ENCODE results near the gene NPM1.
A peak's percentile ranks its signal among the peaks of the same experiment; 100 is the strongest.
"Not testable (repeated sequence)": the region's sequence is repeated elsewhere in the genome, so short reads cannot be mapped to it uniquely, and the experiment has no call there.

Gene NPM1

GRCh38 chr5:171413993-171414392 is 26.3 kb downstream of the NPM1 start:
- DNase-seq: not testable (repeated sequence)

GRCh38 chr5:171415115-171415730 is 27.6 kb downstream of the NPM1 start:
- no peak for DNase-seq

DNA sequence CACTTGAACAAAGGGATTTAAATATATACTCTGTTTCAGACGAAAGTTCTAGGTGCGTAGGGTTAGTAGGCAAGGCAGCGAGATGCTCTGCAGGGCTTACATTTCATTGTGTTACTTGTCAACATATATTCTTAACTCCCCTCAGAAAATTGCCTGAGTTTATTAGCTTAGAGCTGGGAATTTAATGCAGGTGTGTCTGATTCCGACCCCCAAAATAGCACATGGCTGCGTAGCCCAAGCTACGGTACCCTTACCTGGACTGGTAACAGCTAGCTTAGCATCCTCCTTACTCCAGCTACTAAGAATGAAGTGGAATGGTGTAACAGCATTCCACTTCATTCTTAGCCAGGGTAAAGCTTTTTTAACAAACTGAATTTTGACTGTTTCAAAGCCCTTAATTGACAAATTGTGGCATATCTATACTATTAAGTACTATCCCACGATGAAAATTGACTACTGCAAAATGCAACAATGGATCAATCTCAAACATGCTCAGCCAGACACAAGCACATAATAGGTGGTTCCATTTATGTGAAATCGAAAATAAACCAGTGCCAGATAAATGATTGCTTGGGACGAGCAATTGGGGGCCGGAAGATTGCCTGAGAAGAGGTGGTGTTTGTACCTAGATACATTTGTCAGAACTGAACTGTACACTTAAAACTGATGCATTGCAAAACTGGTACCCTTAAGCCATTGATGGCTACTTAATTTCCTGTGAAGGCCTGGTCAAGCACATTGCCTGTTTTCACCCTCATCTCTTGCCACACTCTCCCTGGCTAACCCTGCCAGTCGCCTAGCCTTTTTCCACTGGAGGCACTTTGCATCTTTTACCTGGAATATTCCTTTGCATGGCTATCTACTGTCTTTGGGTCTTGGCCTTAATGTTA is 28.8 kb downstream of the NPM1 start:
- DNase-seq: no peak

DNA sequence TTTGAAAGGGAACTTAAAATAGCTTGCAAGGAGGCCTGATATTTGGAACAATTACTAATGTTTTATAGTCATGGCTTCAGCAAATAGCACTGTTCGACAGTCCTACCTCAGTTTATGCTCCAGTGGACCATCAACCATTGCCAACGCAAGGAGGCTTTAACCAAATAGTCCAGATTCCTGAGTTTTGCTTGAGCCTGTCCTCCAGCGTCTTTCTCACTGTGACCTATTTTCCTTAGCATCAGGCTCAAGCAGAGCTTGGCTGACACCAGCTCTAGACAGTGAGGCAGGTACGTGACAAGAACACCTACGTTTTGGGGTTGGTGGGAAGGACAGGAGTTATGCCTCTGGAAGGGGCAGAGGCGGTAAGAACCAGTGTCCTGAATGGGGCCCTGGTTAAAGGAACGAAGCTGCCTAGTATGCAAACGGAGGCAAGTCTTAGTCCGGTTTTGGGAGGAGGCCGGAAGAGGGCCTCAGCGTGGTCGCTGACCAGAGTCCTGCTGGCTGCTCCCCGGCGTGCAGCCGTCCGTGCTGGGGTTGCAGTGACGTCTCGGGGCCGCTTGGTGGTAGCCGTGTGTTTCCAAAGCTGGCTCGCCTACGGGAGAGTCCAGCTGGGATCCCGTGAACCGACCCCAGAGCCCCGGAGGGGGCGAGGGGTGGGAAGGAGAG is 30.8 kb downstream of the NPM1 start:
- peak; percentile 50 for DNase-seq

DNA sequence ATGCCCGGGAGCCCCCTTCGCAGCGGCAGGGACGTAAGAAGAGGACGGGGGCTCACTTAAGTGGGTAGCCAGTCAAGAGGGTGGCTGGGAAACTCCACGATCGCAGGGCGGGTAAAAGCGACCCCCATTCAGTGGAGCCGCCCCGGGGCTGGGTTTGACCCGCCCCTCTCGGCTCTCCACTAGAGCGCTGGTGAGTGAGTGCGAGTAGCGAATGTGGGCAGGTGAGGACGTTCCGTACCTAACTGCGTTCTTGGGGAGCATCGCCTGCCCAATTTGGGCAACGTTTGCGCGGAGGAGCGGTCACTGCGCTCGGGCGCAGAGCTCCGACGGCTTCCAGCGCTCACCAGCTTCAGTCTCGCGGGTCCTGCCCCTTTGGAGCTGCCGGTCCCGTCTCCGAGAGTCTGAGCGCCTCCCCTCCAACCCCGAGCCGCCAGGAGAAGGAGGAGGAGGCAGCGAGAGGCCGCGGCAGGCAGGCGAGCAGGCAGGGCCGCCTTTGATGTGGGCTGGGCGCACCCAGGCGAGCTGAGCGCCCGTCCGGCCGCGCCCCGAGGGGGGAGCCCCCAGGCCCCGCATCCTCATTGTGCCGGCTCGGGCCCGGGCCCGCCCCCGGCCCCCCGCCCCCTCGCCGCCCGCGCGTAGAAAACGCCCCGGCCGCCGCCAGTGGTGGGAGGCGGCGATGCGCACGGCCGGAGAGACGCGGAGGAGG is 31.5 kb downstream of the NPM1 start, which contains the start of gene FGF18:
TSS of gene FGF18 (plus strand) at position 666 of the 706 bp plus-strand sequence. CDS start 553 bp downstream, outside the sequence.
- DNase-seq: no peak

DNA sequence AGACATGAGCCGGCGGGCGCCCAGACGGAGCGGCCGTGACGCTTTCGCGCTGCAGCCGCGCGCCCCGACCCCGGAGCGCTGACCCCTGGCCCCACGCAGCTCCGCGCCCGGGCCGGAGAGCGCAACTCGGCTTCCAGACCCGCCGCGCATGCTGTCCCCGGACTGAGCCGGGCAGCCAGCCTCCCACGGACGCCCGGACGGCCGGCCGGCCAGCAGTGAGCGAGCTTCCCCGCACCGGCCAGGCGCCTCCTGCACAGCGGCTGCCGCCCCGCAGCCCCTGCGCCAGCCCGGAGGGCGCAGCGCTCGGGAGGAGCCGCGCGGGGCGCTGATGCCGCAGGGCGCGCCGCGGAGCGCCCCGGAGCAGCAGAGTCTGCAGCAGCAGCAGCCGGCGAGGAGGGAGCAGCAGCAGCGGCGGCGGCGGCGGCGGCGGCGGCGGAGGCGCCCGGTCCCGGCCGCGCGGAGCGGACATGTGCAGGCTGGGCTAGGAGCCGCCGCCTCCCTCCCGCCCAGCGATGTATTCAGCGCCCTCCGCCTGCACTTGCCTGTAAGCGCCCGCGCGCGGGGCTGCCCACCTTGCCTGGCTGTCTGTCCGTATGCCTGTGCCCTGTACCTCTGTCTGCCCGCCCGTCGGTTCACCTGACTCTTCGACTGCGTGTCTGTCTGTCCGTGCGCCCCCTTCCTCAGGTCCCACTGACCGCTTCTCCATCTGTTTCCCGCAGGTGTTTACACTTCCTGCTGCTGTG is 32.2 kb downstream of the NPM1 start:
- DNase-seq: no peak

GRCh38 chr5:171420431-171421241 is 33.0 kb downstream of the NPM1 start:
- DNase-seq: no peak

DNA sequence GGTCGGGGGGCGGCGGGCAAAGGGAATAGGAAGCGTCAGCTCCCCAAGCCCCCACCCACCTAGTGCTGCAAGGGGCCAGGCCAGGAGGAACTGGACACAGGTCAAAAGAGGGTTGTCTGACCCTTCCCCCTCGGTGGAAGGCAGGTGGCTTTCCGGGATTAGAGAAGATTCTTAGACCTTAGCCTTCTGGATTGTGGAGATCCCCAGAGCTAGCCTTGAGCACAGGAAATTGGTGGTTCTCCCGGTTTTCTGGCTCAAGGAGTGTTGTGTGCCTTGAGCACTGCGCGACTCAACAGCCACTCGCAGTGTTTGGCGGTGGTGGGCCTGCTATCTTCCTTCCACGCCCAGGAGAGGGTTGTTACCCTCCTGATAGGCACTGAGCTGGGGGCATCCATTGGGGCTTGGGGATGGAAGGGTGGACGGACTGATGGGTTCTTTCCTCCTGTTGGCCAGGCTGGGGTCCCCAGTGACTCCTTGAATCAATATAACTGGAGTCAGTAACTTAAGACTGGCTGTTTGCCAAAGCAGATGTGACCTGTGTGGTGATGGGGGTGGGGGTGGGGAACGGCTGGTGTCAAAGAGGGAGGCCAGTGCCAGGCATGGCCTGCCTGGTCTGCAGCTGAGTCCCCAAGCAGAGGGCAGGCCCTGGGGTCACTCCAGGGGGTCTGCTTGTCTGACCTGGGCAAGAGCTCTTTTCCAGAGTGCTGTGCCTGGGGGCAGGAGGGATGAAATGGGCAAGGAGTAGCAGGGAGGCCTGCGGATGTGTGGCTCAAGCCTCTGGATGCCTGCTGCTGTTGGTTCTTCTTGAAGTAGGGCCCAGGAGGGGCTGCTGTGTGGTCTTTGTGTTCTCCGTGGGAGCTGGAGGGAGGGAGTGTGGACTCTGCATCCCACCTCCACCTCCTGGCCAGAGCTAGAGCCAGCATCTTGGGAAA is 33.9 kb downstream of the NPM1 start:
- DNase-seq: no peak

GRCh38 chr5:171422495-171422894 is 34.8 kb downstream of the NPM1 start:
- DNase-seq: no peak

DNA sequence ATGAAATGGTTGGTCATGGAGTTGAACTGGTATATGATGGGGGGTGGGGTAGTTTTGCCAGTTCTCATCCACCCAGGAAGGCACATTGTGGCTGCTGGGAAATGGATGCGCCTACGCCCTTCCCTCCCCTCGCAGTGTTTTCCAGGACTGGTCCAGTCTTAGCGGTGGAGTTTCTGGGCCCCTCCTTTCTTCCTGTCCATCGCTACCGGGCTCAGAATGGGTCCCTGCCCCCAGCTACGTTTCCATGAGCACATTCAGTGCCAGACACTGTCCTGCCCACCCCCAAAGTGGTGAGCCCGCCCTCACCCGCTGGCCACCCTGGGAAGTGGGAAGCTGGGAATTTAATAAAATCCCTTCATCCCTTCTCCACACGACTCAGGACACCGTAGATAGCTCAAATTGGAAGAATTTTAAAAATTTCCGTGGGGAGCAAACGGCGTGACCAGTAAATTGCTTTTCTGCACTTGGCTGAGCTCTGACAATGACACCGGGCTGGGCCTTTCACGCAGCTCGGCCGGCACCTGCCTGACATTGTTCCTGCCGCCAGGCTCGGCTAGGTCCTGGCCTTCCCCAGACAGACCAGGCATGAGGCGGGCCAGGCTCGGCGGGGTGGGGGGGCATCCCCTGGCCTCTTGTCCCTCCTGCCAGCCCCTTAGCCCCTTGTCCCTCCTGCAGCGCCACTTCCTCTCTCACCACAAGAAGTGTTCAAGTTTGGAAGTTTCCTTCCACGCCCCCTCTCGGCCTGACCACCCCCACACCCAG is 35.4 kb downstream of the NPM1 start:
- no peak for DNase-seq

GRCh38 chr5:171424726-171425125 is 37.1 kb downstream of the NPM1 start:
- DNase-seq: no peak

- no peak for DNase-seq
Observed at GRCh38 chr5:171425596-171426244, 38.1 kb downstream of the NPM1 start.

DNA sequence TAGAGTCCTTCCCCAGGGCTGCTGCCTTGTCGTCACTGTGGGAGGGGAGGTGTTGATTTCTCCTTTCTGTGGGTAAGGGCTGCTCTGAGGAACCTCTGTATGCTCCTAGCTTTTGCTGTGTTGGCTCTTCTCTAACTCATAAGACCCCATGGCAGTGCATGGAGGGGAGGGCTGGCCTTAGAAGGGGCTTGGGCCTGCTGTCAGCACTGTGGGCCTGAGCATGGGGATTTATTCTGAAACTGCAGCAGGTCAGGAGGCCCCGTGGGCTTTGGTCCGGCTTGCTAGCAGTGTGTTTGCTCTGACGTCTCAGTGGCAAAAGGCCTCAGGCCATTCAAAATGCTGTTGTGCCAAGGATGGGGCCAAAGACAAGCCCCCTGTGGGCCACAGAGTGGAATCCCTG is 38.6 kb downstream of the NPM1 start:
- no peak for DNase-seq

DNA sequence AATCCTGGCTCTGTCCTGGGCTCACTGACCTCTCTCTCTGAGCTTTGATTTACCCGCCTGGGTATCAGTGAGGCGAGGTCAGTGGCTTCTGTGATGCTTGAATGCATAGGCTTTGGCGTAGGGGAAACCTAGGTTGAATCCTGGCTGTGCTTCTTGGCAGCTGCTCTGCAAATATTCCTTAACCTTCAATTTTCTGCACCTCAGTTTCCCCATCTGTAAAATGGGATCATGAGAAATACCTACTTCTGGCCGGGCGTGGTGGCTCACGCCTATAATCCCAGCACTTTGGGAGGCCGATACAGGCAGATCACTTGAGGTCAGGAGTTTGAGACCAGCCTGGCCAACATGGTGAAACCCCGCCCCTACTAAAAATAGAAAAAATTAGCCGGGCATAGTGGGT is 39.0 kb downstream of the NPM1 start:
- DNase-seq: no peak

DNA sequence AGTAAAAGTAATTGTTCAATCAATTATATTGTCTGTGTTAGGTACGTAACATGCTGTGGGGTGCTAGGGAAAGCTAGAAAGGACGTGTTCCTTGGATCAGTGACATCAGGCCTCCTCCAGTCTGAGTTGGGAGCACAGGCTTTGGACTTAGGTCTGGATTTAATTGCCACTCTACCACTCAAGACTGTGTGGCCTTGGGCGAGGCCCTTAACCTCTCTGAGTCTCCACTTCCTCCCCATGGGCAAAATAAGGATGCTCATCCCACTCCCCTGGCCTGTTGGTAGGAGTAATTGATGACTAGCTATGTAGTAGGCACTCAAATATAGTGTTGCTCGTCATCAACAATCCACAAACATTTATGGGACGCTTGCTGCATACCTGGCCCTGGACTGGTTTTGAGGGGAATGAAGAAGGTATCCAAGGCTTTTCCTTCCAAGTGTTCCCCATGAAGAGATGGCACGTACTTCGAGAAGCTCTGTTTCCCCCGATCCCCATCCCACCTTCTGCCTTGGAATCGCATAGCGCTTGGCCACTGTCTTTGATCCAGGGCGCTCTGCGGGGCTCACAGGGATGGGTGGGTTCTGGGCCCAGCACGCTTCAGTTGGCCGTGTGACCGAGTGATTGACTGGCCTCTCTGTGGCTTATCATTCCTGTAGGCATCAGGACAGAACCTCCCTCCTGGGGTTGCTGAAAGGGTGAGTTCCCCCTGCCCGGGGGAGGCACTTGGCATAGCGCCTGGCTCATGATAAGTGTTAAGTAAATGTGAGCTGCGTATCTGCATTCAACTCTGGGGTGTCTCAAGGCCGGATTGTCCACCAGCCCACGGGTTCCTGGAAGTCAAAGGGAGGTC is 39.9 kb downstream of the NPM1 start:
- DNase-seq: no peak

DNA sequence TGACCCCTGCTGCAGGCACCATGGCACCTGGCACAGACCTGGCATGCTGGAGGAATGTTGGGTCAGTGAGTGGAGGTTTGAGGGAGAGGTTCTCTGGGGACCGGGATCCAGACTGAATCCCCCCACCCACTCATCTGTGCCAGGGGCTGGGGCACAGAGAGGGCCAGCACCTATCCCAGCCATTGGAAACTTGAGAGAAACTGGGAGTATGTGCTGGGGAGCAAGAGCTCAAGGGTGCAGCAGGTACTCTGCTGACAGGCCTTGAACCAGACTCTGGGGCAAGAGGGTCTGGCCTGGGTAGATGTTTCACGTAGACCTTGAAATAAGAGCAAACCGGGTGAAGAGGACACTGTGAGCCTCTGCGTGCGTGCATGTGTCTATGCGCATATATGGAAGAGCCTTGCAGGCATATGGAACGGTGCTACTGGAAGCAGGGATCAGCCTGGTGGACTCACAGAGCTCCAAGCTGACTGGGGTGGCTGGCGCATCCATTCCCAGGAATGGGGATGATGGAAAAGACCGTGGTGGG is 40.6 kb downstream of the NPM1 start:
- no peak for DNase-seq

- DNase-seq: no peak
Observed at GRCh38 chr5:171428809-171429542, 41.3 kb downstream of the NPM1 start.
